GM12892 (cell line): Measurements from ENCODE around the gene ANKRD1. TPM values are rescaled to one million over a fixed set of nuclear protein-coding genes. Genes with fewer than 3 reads are reported as not detected.

ENCODE experiments used
- DNase-seq: peaks from one replicate; pipeline ENCODE4 v3.0.0; 2011; ENCODE audit not compliant: insufficient read length
- FAIRE-seq: peaks from 2 replicates; lab custom pipeline; 2011; peaks lifted over from hg19 to GRCh38; lab: Jason Lieb, UNC
- POLR2A ChIP-seq: IDR thresholded peaks from 2 replicates; pipeline ENCODE4 v1.6.1; 2011; ENCODE audit warnings: low read depth, low read length, control low read depth
- POLR2AphosphoS5 ChIP-seq: IDR thresholded peaks from 2 replicates; pipeline ENCODE4 v1.6.1; 2011; ENCODE audit warnings: low read depth, low read length, control low read depth
- TAF1 ChIP-seq: IDR thresholded peaks from 2 replicates; pipeline ENCODE4 v1.6.1; 2011; ENCODE audit warnings: low read depth, mild to moderate bottlenecking, control low read depth, low read length, borderline replicate concordance
- polyA plus RNA-seq: library from polyadenylated mRNA; unstranded; fragments of >200 nt; gene quantifications from one replicate; pipeline ENCODE4 v1.2.1, GENCODE V29; 2012; ENCODE audit warnings: missing spikeins, inconsistent platforms; ENCODE audit not compliant: missing spikeins

ANKRD1 gene
- not detected for polyA plus RNA-seq

- FAIRE-seq = no peak
- TF ChIP-seq POLR2AphosphoS5 (no peak), POLR2A (no peak), TAF1 (no peak)
- no peak for DNase-seq
These were observed at the start of gene ANKRD1 for GRCh38 chr10:90920986-90921666. TSS of gene ANKRD1 (minus strand) at chr10:90921087. CDS start at chr10:90921027, 60 bp downstream.

GRCh38 chr10:90969947-90970673 is 49.2 kb upstream of the ANKRD1 start:
- FAIRE-seq (no peak), DNase-seq (no peak)
- no peak for TF ChIP-seq POLR2AphosphoS5
- no peak for TF ChIP-seq TAF1
- TF ChIP-seq POLR2A = no peak

- DNase-seq (no peak), FAIRE-seq (no peak)
- no peak for TF ChIP-seq POLR2A
- TF ChIP-seq POLR2AphosphoS5 = no peak
- no peak for TF ChIP-seq TAF1
These were observed 48.2 kb upstream of the ANKRD1 start for GRCh38 chr10:90969121-90969534.

GRCh38 chr10:90968328-90969081 is 47.6 kb upstream of the ANKRD1 start:
- TF ChIP-seq POLR2A (no peak), TAF1 (no peak), POLR2AphosphoS5 (no peak)
- DNase-seq = no peak
- FAIRE-seq = no peak

- TF ChIP-seq TAF1 = no peak
- TF ChIP-seq POLR2A = no peak
- no peak for TF ChIP-seq POLR2AphosphoS5
- FAIRE-seq (peak; percentile 64), DNase-seq (no peak)
These were observed 47.0 kb upstream of the ANKRD1 start for GRCh38 chr10:90967865-90968264.

GRCh38 chr10:90966146-90966545 is 45.3 kb upstream of the ANKRD1 start:
- FAIRE-seq = no peak
- DNase-seq = no peak
- TF ChIP-seq TAF1 (no peak), POLR2A (no peak), POLR2AphosphoS5 (no peak)

- no peak for FAIRE-seq
- DNase-seq = no peak
- TF ChIP-seq POLR2AphosphoS5 (no peak), POLR2A (no peak), TAF1 (no peak)
These were observed 44.8 kb upstream of the ANKRD1 start for GRCh38 chr10:90965720-90966119.

- no peak for DNase-seq
- no peak for FAIRE-seq
- TF ChIP-seq POLR2AphosphoS5 (no peak), POLR2A (no peak), TAF1 (no peak)
These were observed 44.0 kb upstream of the ANKRD1 start for GRCh38 chr10:90964781-90965465.

GRCh38 chr10:90963331-90963730 is 42.4 kb upstream of the ANKRD1 start:
- no peak for DNase-seq
- no peak for TF ChIP-seq TAF1
- no peak for TF ChIP-seq POLR2AphosphoS5
- no peak for TF ChIP-seq POLR2A
- no peak for FAIRE-seq

GRCh38 chr10:90960355-90960814 is 39.5 kb upstream of the ANKRD1 start:
- no peak for TF ChIP-seq POLR2AphosphoS5
- TF ChIP-seq TAF1 = no peak
- no peak for TF ChIP-seq POLR2A
- FAIRE-seq (peak; percentile 86), DNase-seq (no peak)
